Pancreas (tissue), 10 donors: ENCODE results near the gene AGBL1. TPM values are rescaled to one million over a fixed set of nuclear protein-coding genes. Genes with fewer than 3 reads are reported as not detected.

Experiments
- ATAC-seq, 4 donors: fragments of 200-7000 bp; cut with Tn5 transposase; one replicate each; pipeline versions ENCODE4 v1.8.0 to v1.9.1; 2020; ENCODE audit warnings: mild to moderate bottlenecking in 4 of 4, moderate library complexity in 4 of 4
- DNase-seq, 6 donors: peaks; one replicate each; pipeline ENCODE4 v3.0.0-alpha.2; 2020
- FAIRE-seq: peaks from 2 replicates; lab custom pipeline; 2012; peaks lifted over from hg19 to GRCh38; lab: Jason Lieb, UNC
- H3K27ac ChIP-seq, 4 donors: fragments of 200-600 bp; sonication (generic); 1 replicate in 3 of 4; 2 replicates in 1 of 4; pipeline versions ENCODE4 v1.5.0 to v1.8.0; 2020
- H3K27me3 ChIP-seq, 4 donors: fragments of 200-600 bp; one replicate each; pipeline ENCODE4 v1.8.0; 2021
- H3K36me3 ChIP-seq, 3 donors: fragments of 200-600 bp; sonication (generic) in 1 of 3; one replicate each; pipeline versions ENCODE4 v1.5.0 to v1.8.0; 2020 to 2021
- H3K4me1 ChIP-seq, 3 donors: fragments of 200-600 bp; one replicate each; pipeline ENCODE4 v1.8.0; 2021
- H3K4me3 ChIP-seq, 4 donors: fragments of 200-600 bp; sonication (generic) in 2 of 4; one replicate each; pipeline versions ENCODE4 v1.5.0 to v1.8.0; 2020 to 2021
- H3K9me3 ChIP-seq, 4 donors: fragments of 200-600 bp; one replicate each; pipeline ENCODE4 v1.8.0; 2021
- CTCF ChIP-seq, 4 donors: fragments of 200-600 bp; sonication (generic) in 3 of 4; IDR thresholded peaks; one replicate each; pipeline versions ENCODE4 v1.5.0 to v1.8.0; 2021; ENCODE audit warnings: antibody characterized with exemption in 4 of 4
- WGBS, 2 donors: extraction: QIAGEN DNeasy Blood & Tissue Kit; methylation state at CpG; one replicate each; pipeline ENCODE4 v1.1.7; 2013; 5-methylcytosine and 5-hydroxymethylcytosine counted together
- intact Hi-C, 3 donors: fragments of 100-400 bp; cut with DNase I; formaldehyde crosslinking; loops; one replicate each; pipeline versions ENCODE4 v1.11.1 to v1.14.2; 2022
- polyA plus RNA-seq, 2 donors: library from polyadenylated mRNA; stranded (reverse); fragments of 200-250 nt; gene quantifications; one replicate each; pipeline ENCODE4 v1.2.3, GENCODE V29; 2013
- total RNA-seq, 6 donors: library from RNA; stranded (reverse); fragmentation: NEBNext Ultra II Directional in 4 of 6; extraction: Animal tissue kit (Norgen Biotek cat#: 25700) in 4 of 6; gene quantifications; one replicate each; pipeline versions ENCODE4 v1.2.1 to v1.2.4, GENCODE V29; 2021 to 2023
- donor health status: healthy with polysubstance abuse.
- donor health status: DM: no; HTN: no; CAD: no; lungs with moderate emphysema.
- donor health status: DM: no; HTN: no; CAD: no.
- donor health status: control.
- donor health status: control.
- donor health status: Bipolar disorder and iron deficiency.
- donor health status: DM: yes; HTN: yes; CAD: no.
- donor health status: DM: no; HTN: no; CAD: no.
- donor health status: DM: no; HTN: no; CAD: no.
- donor health status: DM: yes; HTN: yes; CAD: no.

AGBL1 gene
- total and polyA plus RNA-seq, 8 donors = under 0.01 to 0.06 (median 0.05) TPM; not detected in 5

GRCh38 chr15:87021751-87022150, 942.1 kb downstream of the AGBL1 start:
- no peaks in the 10 kb centered on the region for H3K27me3 ChIP-seq
- no peak for TF ChIP-seq CTCF (IDR thresholded peaks at IDR 0.05)
- ATAC-seq = no peak
- no peak for FAIRE-seq
- 50 to 61% methylated on average over 2 of the region's 2 CpGs for WGBS, 2 donors
- no peak overlapping the region for H3K4me3 ChIP-seq
- DNase-seq = no peak
- no peaks in the 10 kb centered on the region for H3K4me1 ChIP-seq
- H3K27ac ChIP-seq = no peak overlapping the region
- intact Hi-C loops = no loop called here
- no peaks in the 10 kb centered on the region for H3K36me3 ChIP-seq
- no peaks in the 10 kb centered on the region for H3K9me3 ChIP-seq

- intact Hi-C loops = no loop called here
Measured at GRCh38 chr15:87031540-87032230, 952.0 kb downstream of the AGBL1 start.

GRCh38 chr15:87032295-87032694, 952.6 kb downstream of the AGBL1 start:
- H3K36me3 ChIP-seq = no peaks in the 10 kb centered on the region
- 41 to 48% methylated on average over 6 of the region's 6 CpGs for WGBS, 2 donors
- H3K4me3 ChIP-seq = no peak overlapping the region
- H3K27me3 ChIP-seq = peaks cover 0 to 9% (median 0%) of the 10 kb centered on the region in 4 donors
- intact Hi-C loops = no loop called here
- DNase-seq = no peak
- no peaks in the 10 kb centered on the region for H3K4me1 ChIP-seq
- FAIRE-seq = no peak
- no peak for TF ChIP-seq CTCF (IDR thresholded peaks at IDR 0.05)
- no peaks in the 10 kb centered on the region for H3K9me3 ChIP-seq
- ATAC-seq = no peak
- H3K27ac ChIP-seq = no peak overlapping the region

More at GRCh38 chr15:87031540-87032230, 952.0 kb downstream of the AGBL1 start:
- no peaks in the 10 kb centered on the region for H3K36me3 ChIP-seq
- DNase-seq (no peak), FAIRE-seq (no peak), ATAC-seq (no peak)
- no peaks in the 10 kb centered on the region for H3K4me1 ChIP-seq
- no peaks in the 10 kb centered on the region for H3K9me3 ChIP-seq
- no peak overlapping the region for H3K4me3 ChIP-seq
- H3K27ac ChIP-seq = no peak overlapping the region
- peaks cover 0 to 3% (median 0%) of the 10 kb centered on the region in 4 donors for H3K27me3 ChIP-seq
- 20 to 22% methylated on average over 6 of the region's 6 CpGs for WGBS, 2 donors
- no peak for TF ChIP-seq CTCF (IDR thresholded peaks at IDR 0.05)

- no peaks in the 10 kb centered on the region for H3K36me3 ChIP-seq
- DNase-seq (no peak), ATAC-seq (no peak), FAIRE-seq (no peak)
- peaks cover 0 to 7% (median 0%) of the 10 kb centered on the region in 4 donors for H3K27me3 ChIP-seq
- WGBS, 2 donors = 34 to 42% methylated on average over 2 of the region's 2 CpGs
- no peak overlapping the region for H3K4me3 ChIP-seq
- H3K9me3 ChIP-seq = no peaks in the 10 kb centered on the region
- no peak overlapping the region for H3K27ac ChIP-seq
- intact Hi-C loops = no loop called here
- TF ChIP-seq CTCF (IDR thresholded peaks at IDR 0.05) = no peak
- no peaks in the 10 kb centered on the region for H3K4me1 ChIP-seq
Measured at GRCh38 chr15:87033056-87033455, 953.4 kb downstream of the AGBL1 start.

GRCh38 chr15:87034886-87035285, 955.2 kb downstream of the AGBL1 start:
- H3K4me3 ChIP-seq = no peak overlapping the region
- H3K27me3 ChIP-seq = peaks cover 0 to 7% (median 0%) of the 10 kb centered on the region in 4 donors
- intact Hi-C loops = no loop called here
- DNase-seq (no peak), FAIRE-seq (peak; percentile 94), ATAC-seq (no peak)
- H3K36me3 ChIP-seq = no peaks in the 10 kb centered on the region
- no peak for TF ChIP-seq CTCF (IDR thresholded peaks at IDR 0.05)
- no peaks in the 10 kb centered on the region for H3K4me1 ChIP-seq
- 82 to 91% methylated on average over 16 of the region's 16 CpGs for WGBS, 2 donors
- no peak overlapping the region for H3K27ac ChIP-seq
- H3K9me3 ChIP-seq = no peaks in the 10 kb centered on the region
